GM21367 (cell line): Measurements from ENCODE around the gene PDF.

Experiments used
- ATAC-seq: cut with Tn5 transposase; IDR thresholded peaks from one replicate; pipeline ENCODE4 v1.9.1; 2021; ENCODE audit not compliant: unreplicated experiment

Gene PDF

GRCh38 chr16:69339289-69340094 is 9.1 kb upstream of the PDF start, which contains the start of the genes COG8 and NIP7:
Gene COG8 (minus strand): TSS chr16:69339564. CDS start chr16:69339552, 12 bp downstream.
Gene NIP7 (plus strand): TSS chr16:69339772. CDS start chr16:69339830, 58 bp downstream.
- peak; percentile 80 for ATAC-seq

GRCh38 chr16:69338557-69339288 is 8.3 kb upstream of the PDF start:
- no peak for ATAC-seq

- no peak for ATAC-seq
Measured at GRCh38 chr16:69334696-69335095, 4.3 kb upstream of the PDF start.

- ATAC-seq = peak; percentile 33
Measured at GRCh38 chr16:69329369-69330285, 761 bp downstream of the PDF start.

GRCh38 chr16:69328854-69329316 is 1.5 kb downstream of the PDF start:
- no peak for ATAC-seq

- no peak for ATAC-seq
Measured at GRCh38 chr16:69327585-69328310, 2.6 kb downstream of the PDF start.

- ATAC-seq = no peak
Measured at GRCh38 chr16:69326172-69326873, 4.1 kb downstream of the PDF start.

GRCh38 chr16:69325784-69326171 is 4.6 kb downstream of the PDF start:
- ATAC-seq = no peak

GRCh38 chr16:69324585-69325253 is 5.7 kb downstream of the PDF start:
- ATAC-seq = no peak

- ATAC-seq = no peak
Measured at GRCh38 chr16:69324013-69324531, 6.3 kb downstream of the PDF start.

GRCh38 chr16:69323415-69323814 is 7.0 kb downstream of the PDF start:
- no peak for ATAC-seq

GRCh38 chr16:69322343-69322742 is 8.0 kb downstream of the PDF start:
- ATAC-seq = no peak

GRCh38 chr16:69321080-69321479 is 9.3 kb downstream of the PDF start:
- no peak for ATAC-seq

GRCh38 chr16:69320740-69321073 is 9.7 kb downstream of the PDF start:
- no peak for ATAC-seq

GRCh38 chr16:69319826-69320739 is 10.3 kb downstream of the PDF start:
- ATAC-seq = no peak

- no peak for ATAC-seq
Measured at GRCh38 chr16:69319381-69319780, 11.0 kb downstream of the PDF start.

- no peak for ATAC-seq
Measured at GRCh38 chr16:69318911-69319289, 11.5 kb downstream of the PDF start.
